HEK293T (cell line): ENCODE results near the gene FOXD3.

Experiments
- ARNT ChIP-seq: fragments of 450-650 bp; IDR thresholded peaks from 2 replicates; pipeline ENCODE4 v1.6.1; 2017; ENCODE audit warnings: mild to moderate bottlenecking
- BHLHE40 ChIP-seq: fragments of 450-650 bp; IDR thresholded peaks from 2 replicates; pipeline ENCODE4 v1.6.1; 2016; ENCODE audit warnings: mild to moderate bottlenecking, moderate library complexity, borderline replicate concordance
- ELF4 ChIP-seq: fragments of 450-650 bp; IDR thresholded peaks from 2 replicates; pipeline ENCODE4 v1.6.1; 2017; ENCODE audit warnings: antibody characterized with exemption
- FOXA1 ChIP-seq: fragments of 450-650 bp; IDR thresholded peaks from 2 replicates; pipeline ENCODE4 v1.6.1; 2016; ENCODE audit warnings: mild to moderate bottlenecking
- HDGF ChIP-seq: fragments of 450-650 bp; IDR thresholded peaks from 2 replicates; pipeline ENCODE4 v1.6.1; 2017; ENCODE audit warnings: antibody characterized with exemption, borderline replicate concordance
- LEF1 ChIP-seq: fragments of 450-650 bp; IDR thresholded peaks from 2 replicates; pipeline ENCODE4 v1.6.1; 2017; ENCODE audit warnings: mild to moderate bottlenecking, borderline replicate concordance
- NFRKB ChIP-seq: fragments of 450-650 bp; IDR thresholded peaks from 2 replicates; pipeline ENCODE4 v1.6.1; 2016; ENCODE audit warnings: mild to moderate bottlenecking, moderate library complexity
- SP1 ChIP-seq: fragments of 450-650 bp; IDR thresholded peaks from 2 replicates; pipeline ENCODE4 v1.6.1; 2017
- SUZ12 ChIP-seq: fragments of 450-650 bp; IDR thresholded peaks from 2 replicates; pipeline ENCODE4 v1.6.1; 2016; ENCODE audit warnings: mild to moderate bottlenecking
- TARDBP ChIP-seq: fragments of 450-650 bp; IDR thresholded peaks from 2 replicates; pipeline ENCODE4 v1.6.1; 2016
- ZNF384 ChIP-seq: fragments of 450-650 bp; IDR thresholded peaks from 2 replicates; pipeline ENCODE4 v1.6.1; 2016
- TF ChIP-seq, protein P1 (sequence below): fragments of 450-650 bp; IDR thresholded peaks from 2 replicates; pipeline ENCODE4 v1.6.1; 2016

DNA sequence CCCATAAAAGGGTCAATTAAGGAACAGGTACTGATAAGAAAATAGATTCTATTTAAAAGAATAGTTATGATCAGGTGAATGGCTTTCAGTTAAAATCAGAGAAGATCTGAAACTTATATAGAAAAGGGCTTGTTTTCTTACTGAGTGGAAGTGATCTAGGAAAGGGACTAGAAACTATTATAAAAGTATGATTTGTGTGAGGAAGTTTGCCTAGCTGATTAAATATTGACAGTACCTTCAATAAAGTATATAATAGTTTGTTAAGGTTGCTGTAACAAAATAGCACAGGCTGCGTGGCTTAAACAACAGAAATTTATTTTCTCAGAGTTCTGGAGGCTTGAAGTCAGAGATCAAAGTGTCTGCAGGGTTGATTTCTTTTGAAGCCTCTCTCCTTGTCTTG is 39.7 kb downstream of the FOXD3 start:
- TF ChIP-seq SUZ12 (no peak), SP1 (no peak), BHLHE40 (no peak), NFRKB (no peak), ARNT (no peak), ELF4 (no peak), HDGF (no peak), FOXA1 (no peak), LEF1 (no peak), ZNF384 (no peak), TARDBP (no peak)
- TF ChIP-seq, protein P1, sequence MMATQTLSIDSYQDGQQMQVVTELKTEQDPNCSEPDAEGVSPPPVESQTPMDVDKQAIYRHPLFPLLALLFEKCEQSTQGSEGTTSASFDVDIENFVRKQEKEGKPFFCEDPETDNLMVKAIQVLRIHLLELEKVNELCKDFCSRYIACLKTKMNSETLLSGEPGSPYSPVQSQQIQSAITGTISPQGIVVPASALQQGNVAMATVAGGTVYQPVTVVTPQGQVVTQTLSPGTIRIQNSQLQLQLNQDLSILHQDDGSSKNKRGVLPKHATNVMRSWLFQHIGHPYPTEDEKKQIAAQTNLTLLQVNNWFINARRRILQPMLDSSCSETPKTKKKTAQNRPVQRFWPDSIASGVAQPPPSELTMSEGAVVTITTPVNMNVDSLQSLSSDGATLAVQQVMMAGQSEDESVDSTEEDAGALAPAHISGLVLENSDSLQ: no peak
